ENCODE results near the gene FHOD3. TPM values are rescaled to one million over a fixed set of nuclear protein-coding genes. Genes with fewer than 3 reads are reported as not detected.
"Not testable (repeated sequence)": the region's sequence is repeated elsewhere in the genome, so short reads cannot be mapped to it uniquely, and the experiment has no call there.

FHOD3 gene
- polyA plus RNA-seq, 3 donors, result 36.0 to 44.2 (median 39.2) TPM

DNA sequence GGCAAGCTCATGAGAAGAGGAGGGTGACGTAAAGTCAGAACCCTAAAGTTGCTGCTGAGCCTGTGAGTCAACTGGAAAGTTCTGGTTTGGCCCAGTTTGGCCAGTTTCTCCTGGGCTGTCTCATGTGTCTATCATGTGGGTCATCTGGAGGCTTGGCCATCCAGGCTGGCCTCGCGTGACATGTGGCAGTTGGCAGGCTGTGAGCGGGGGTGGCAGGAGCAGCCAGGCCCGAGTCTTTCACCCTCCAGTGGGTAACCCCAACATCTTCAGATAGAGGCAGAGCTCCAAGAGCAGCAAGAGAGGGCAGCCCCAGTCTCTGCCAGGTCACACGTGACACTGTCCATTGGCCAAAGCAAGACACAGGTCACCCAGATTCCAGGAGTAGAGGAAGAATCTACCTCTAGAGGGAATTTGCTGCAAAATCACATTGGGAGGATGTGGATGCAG lies 51.5 kb downstream of the FHOD3 start:
- no peak for DNase-seq

DNA sequence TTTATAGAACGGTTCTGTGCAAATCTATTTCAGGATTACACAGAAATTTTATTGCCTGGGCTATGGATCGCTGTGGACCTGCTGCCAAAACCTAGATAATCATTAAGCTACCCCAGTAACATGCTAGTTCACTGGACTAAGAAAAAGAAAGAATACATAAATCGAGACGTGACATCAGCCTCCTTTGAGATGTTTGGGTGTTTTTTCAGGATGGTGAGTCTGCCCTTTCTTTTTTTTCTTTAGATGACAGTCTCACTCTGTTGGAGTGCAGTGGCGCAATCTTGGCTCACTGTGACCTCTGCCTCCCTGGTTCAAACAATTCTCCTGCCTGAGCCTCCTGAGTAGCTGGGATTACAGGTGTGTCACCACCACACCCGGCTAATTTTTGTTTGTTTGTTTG lies 52.0 kb downstream of the FHOD3 start:
- no peak for DNase-seq

DNA sequence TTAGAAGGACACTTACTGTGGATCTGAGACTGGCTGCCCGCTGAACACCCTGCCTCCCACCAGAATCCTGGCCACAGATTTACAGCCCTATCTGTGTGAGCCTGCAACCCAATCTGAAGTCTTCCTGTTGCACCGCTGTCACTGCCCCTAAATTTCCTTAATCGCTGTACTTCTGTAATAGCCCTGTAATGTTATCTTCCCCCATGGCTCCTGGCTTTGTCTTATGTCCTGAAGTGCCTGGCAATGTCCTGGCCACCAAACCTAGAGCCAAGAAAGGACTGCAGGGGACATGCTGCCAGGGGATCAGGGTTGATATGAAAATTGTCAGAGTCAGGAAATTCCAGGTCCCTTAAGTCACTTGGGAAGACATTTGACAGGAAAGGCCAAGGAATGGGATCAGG lies 52.7 kb downstream of the FHOD3 start:
- peak; percentile 75 for DNase-seq

DNA sequence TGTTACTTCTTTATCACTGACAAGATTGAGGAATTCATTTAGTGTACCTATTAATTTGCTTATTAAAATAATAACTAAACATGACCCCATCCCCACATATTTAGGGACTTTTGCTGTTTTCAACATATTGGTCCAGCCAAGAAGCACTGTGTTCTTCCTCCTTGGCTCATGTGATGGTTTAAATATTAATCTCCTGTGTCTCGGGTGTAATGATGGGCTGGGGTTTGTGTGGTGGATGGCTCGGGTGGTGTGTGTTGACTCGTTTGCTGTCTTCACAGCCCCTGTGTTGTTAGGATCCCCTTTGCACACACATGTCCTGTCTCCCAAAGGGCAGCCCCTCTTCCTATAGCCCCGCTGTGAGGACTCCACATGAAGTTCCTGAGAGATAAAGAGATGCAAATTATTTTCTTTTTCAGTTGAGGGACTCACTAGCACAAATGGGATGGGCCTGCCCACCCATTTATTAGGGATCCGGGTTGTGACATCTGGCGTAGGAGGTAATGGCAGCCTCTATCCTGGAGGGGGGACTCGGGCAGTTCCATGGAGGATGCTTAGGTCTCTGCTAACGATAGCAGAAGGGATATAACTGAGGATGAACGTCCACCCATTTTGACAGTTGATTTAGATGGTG lies 53.4 kb downstream of the FHOD3 start:
- DNase-seq, result no peak

DNA sequence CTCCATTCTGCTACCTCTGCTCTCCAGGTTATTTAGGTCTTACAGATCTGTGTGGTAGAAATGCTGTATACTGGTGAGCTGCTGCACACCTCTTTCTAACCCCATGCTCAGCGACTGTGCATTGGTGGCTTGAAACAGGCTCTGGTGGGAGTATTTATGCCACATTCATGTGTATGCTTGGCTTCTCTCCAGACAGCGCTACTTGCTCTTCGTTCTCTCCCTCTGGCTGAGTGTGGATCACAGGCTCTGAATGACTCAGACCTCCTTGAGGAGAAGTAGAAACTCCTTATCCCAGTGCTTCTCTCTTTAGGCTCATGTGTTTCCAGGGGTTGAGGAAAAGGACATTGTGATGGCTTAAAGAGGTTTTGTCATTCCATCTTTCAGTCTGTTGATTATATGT lies 54.9 kb downstream of the FHOD3 start:
- no peak for DNase-seq

DNA sequence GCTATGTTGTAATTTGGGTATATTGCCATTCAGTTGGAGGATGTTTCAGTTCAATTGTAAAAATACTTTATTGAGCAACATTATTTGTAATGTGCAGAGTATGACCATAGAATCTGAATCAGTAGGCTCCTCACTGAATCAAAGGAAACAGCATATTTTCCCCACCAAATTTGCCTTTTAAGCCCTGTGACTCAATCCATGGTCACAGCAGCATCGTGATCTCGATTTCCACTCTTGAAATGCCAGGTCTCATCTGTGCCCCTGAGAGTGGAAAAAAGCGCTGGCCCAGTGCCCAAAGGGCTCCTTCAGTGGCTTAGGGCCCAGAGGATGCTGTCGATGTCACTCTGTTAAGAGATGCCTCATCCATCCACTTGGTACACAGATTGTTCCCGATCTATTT lies 57.5 kb downstream of the FHOD3 start:
- DNase-seq, result no peak

DNA sequence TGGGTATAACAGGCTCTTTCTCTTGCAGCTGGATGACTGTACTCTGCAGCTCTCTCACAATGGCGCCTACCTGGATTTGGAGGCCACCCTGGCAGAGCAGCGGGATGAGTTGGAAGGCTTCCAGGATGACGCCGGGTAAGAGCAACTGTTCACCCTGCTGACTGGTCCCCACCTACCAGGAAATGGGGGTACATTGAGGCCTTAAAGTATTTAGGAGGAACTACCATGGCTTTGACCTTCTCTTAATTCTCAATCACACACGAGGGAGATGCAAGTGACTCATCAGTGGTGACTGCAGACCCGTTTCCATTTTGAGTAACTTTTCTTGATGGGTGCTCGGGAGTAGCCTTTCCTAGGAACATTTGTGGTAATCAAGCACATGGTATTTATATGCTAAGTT lies 58.0 kb downstream of the FHOD3 start:
- DNase-seq, result no peak

- DNase-seq, result not testable (repeated sequence)
These were observed 59.2 kb downstream of the FHOD3 start for GRCh38 chr18:36356741-36357140.

GRCh38 chr18:36358141-36358540 lies 60.6 kb downstream of the FHOD3 start:
- DNase-seq, result no peak

DNA sequence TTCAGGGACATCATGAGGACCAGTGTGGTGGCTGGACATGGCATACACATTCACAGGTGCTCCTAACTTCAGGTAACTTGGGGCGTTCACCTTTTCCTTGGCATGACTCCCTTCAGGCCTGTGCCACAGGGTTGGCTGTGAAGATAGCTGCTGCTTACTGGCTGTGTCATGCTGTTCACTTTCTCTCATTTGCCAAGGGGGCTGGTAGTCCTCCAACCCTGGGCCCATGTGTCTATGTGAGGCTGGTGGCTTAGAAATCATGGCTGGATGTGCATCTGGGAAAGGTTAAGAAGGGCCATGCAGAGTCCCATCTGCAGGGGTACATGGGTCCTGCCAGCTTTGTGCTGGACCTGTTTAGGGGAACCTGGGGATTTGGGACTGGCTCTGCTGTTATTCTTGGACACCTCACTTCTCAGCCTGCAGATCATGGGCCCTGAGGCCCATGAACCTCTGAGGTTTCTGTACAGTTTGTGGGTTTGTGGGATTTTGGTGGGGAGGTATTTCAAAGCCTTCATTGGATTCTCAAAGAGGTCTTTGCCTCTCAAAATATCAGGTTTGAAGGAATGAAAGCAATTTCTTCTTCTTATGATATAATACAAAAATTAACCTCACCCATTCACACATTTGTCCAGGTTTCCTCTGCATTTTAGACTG lies 62.9 kb downstream of the FHOD3 start:
- no peak for DNase-seq

GRCh38 chr18:36364911-36365624 lies 67.6 kb downstream of the FHOD3 start:
- DNase-seq, result no peak

GRCh38 chr18:36365836-36366775 lies 68.6 kb downstream of the FHOD3 start:
- DNase-seq, result no peak

DNA sequence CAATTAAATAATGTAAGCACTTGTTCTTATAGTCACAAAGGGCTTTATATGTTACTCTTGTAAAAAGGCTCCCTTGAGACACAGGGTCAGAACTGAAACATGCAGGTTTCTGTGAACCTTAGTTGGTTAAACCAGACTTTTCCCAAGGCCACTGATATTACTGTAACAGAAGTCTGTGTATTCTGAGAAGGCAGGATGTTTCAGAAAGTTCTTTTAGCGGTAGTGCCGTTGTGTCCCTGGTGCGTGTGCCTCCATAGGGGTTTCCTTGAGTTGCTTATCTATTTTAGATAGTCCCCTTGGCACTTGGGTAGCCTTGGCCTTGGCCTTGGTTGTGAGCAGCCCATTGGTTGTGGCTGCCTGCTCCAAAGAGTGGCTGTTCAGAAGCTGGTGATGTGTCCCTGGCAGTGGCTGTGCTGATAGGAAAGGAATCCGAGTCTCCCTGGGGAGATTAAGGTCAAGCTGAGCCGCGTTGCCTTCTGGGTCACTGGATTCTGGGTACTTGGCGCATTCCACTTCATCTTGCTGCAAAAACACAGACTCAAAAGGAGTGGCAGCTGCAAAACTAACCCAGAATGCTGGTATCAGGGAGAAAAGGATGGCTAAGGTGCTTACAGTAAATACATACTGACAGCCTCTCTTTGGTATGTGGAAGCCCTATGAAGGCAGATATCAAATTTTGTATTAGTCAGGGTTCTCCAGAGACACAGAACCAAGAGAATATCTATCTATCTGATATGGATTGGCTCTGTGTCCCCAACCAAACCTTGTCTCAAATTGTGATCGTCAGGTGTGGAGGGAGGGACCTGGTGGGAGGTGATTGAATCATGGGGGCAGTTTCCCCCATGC lies 69.7 kb downstream of the FHOD3 start:
- no peak for DNase-seq

- DNase-seq, result no peak
These were observed 71.4 kb downstream of the FHOD3 start for GRCh38 chr18:36368889-36369288.

GRCh38 chr18:36372903-36373311 lies 75.4 kb downstream of the FHOD3 start:
- DNase-seq, result no peak

DNA sequence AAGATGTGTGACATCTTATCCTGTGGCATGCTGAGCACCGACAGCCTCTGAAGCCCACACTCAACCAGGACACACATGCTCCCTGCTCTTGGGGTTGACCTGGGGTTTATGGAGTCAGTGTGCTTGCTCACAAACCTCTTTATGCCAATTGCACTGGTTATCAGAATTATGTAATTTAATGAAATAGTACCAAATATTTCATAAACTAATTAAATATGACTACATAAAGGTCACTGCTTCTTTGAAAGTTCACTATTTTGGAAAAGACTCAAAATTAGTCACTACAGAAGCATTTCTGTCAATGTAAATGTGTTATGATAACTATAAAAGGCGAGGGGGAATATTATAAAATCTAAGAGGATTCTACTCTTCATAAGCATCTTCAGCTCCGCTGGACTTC lies 76.7 kb downstream of the FHOD3 start:
- no peak for DNase-seq

GRCh38 chr18:36375118-36375517 lies 77.6 kb downstream of the FHOD3 start:
- DNase-seq, result no peak

DNA sequence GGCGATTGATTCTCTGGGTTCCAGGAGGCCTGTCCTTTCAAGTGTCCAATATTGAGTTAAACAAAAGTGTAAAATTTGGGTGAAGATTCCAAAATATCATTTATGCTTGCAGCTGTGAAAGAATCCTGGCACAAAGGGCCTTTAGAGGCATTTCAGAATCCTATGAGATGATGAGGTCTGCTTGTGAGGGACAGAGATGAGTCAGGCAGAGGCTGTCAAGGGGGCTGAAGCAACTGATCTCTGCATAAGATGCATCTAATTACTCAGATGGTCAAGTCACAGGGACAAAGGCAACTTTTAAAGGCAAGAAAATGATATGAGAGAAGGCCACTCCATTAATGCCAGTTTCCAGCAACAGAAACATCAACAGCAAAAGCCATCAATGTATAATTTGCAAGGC lies 78.8 kb downstream of the FHOD3 start:
- DNase-seq, result no peak

DNA sequence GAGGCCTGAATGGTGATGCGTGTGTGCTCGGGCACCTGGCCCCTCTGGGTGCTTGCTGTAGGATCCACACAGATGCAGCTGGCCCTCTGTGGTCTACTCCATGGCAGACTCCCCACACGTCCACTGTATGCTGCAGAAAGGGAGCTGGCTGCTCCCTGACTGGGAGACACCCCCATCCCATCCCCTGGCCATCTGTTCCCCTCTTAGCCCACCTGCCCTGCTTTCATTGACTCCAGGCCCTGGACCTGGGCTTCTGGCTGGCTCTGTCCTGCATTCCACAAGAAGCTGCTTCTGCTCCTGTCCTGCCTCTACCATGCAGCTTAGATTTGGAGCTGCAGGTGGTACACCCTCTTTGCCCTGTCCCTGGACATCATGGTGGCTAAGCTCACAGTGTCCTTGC lies 80.1 kb downstream of the FHOD3 start:
- no peak for DNase-seq

DNA sequence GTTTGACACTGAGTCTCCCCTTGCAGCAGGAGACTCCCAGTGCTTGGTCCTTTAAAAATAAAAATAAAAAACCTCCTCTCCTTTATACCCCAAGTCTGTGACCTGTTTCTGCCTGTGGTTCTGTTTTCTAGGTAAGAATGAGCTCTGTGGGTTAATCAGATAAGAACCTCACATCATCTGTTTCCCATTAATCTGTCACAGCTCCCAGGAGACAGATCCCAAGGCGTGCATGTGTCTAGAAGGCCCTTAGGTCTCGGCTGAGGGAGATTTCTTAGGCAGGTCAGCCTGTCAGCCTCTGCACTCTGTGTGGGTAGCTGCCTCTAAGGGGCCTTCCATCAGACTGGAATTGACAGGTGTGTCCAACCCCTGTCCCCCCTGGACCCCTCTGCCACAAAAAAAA lies 80.7 kb downstream of the FHOD3 start:
- no peak for DNase-seq

GRCh38 chr18:36379435-36379984 lies 82.0 kb downstream of the FHOD3 start:
- no peak for DNase-seq

All from renal pelvis (tissue), 4 donors.